Measurements from ENCODE around the gene PIP5K1B.
A peak's percentile ranks its signal among the peaks of the same experiment; 100 is the strongest.

- TF ChIP-seq CTCF (IDR thresholded peaks at IDR 0.05) (peak in 4 of 6 experiments; percentile 12 to 33 (median 22)), POLR2A (IDR thresholded peaks at IDR 0.05) (no peak)
Observed at GRCh38 chr9:68678430-68678829, 26.6 kb upstream of the PIP5K1B start.
